Measurements from ENCODE around the gene APBA2.
"Not testable (repeated sequence)": the region's sequence is repeated elsewhere in the genome, so short reads cannot be mapped to it uniquely, and the experiment has no call there.

Gene APBA2

DNA sequence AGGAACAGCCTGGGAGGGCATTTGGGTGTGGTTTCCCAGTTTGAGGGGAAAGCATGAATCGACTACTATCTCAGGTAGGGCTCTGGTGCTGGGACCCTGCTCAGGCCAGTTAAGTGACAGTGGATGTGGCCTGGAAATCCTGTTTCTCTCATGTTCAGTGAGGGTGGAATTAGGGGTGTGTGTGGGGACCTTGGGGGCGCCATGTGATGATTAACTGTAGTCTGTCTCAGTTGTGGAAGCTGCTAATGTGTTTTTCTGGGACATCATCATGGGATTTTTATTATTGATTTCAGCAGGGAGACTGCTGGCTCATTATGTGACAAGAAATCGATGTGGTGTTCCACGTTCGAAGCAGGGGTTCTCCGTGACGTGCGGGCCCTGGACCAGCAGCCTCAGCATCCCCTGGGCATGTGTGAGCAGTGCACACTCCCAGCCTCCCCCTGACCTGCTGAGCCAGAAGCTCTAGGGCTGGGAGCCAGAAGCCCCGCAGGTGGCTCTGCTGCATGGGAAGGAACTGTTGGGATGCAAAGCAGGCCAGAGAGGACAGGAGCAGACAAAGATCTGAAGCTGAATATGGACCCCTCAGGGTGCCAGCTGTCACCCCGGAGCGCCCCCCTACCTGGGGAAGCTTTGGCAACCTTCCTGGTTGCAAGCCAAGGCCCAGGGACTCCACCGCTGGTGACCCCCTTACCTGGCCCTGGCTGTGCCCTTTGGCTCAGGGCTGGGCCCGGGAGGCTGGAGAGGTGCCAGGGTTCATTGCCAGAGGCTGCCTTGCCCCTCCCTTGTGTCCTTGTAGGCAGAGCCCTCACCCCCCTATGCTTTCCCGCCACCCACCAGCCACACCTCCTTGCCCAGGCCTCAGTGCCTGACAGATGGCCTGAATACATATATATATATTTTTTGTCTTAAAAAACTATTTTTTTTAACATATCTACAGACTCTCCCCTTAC lies 149.8 kb downstream of the APBA2 start:
- no peak for DNase-seq (ENCODE audit: low read depth)

DNA sequence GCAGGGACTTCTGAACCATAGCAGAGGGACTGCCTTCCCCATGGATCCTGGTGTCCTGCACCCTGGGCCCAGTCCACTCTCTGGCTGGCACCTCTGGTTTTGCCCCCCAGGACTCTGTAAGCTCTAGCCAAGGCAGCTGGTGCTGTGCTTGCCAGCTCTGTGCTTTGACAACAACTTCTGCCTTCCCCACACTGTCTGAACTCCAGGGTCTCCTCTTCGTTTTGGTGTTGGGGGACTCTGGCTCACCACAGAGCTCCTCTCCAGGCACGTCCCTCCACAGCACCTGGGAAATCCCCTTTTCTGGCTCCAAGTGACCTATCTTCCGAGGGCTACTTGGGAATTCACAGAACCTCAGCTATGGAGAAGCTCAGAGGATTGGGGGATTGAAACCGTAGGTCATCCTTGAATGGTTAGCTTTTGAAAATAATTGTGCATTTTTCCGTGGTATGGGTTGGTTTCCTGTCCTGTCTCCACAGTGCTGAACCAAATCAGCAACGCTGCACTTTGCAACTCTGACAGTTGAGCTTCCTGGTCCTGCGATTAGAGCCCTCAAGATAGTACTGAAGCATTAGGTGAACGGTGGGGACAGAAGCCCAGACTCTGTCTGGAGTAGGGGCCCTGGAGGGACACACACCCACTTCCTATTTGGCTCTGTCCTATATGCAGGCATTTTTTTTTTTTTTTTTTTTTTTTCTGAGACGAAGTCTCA lies 152.4 kb downstream of the APBA2 start:
- DNase-seq (ENCODE audit: low read depth) = no peak

DNA sequence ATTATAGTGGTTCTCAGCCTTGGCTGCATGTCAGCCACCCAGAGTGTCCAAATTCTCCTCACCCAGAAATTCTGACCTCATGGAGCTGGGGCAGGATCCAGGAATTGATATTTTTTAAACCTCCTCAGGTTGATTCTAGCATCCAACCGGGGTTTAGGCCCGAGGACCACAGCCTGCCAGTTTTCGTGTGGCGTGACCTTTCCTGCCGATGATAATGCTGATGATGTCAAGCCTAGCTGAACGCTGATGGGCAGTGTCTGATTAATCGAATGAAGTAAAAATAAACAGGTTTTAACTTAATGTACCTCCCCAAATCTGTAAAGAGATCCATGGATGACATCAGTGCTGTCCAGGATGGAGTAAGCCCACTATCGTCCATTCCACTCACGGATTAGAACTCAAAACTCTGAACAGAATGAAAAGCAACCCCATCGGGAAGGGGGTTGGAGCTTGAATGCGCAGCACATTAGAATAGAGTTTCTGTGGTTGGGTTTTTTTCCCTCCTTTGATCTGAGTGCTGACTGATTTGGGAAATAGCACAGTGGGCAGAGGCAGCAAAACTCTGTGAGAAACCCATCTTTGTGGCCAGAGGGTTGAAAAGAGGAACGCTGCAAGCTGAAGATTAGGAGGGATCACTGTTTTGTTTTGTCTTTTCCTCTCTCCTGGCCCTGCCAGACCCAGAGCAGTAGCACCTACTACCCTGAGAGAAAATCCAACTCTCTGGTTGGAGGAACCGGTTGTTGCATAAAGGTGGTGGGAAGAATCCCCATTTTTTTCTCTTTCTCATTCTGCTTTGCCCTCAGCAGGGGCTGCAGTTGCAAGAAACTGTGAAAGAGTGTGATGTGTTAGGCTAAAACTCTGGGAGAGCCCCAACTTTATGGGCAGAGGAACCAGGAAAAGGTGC lies 153.9 kb downstream of the APBA2 start:
- DNase-seq (ENCODE audit: low read depth) = no peak

DNA sequence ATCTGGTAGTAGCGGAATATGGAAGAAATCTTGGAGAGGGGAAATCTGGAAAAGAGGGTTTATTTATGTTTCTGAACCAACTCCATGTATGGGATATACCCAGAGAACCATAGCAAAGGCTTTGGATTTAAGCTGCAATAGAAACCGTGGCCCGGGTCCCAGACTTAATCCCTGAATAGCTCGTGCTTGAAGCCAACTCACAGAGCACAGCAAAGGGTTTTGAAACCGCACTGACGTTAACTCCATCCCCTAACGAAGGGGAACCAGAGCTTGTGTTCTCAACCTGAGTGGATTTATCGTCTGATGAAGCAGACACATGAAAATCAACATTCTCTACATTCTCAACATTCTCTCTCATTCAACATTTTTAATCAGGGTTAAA lies 154.6 kb downstream of the APBA2 start:
- no peak for DNase-seq (ENCODE audit: low read depth)

DNA sequence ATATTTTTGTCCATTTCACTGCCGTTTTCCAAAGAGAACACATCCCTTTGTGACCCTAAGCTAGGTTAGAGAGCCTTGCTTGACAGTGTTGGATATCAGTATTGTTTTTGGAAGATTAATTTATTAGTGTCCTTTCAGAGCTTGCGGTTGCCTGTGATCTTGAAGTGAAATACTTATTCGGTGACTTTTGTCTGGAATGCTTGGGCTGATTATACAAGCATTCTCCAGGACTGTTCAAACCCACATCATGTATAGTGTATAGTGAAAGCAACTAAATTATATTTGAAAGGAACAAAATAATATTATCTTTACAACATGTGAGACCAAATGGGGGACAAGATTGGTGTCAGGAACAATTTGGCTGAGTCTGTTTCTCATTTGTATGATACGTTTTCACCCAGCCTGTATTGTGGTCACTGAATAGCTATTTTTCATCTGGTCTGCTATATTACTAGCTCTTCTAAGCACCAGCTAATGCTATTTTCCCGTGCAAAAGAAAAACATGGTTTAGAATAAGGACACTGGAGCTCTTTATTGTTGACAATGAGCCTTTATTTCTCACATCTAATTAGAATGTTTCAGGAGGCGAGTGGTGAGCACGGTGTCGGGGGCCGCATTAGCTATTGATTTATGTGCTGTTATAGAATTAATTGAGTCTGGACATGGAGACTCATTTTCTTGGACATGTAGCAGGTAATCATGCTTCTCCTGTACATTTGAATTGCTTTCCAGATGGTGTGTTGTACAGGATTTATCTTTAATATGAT lies 158.1 kb downstream of the APBA2 start:
- DNase-seq (ENCODE audit: low read depth) = no peak

DNA sequence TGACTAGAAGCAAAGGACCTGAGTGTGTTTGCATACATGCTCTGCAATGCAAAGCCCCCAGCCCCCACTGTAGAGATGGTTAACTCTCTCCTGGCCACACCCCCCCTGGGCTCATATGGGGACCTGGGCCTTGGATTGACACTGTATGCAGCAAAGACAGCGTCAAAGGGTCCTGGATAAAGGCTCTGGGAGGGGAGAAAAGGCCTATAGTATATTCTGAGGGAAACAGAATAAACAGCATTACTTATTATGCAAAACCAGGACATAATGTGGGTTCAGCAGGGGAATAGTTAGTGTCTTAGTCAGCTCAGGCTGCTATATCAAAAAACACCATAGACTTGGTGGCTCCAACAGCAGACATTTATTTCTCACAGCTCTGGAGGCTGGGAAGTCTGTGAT lies 158.7 kb downstream of the APBA2 start:
- no peak for DNase-seq (ENCODE audit: low read depth)

DNA sequence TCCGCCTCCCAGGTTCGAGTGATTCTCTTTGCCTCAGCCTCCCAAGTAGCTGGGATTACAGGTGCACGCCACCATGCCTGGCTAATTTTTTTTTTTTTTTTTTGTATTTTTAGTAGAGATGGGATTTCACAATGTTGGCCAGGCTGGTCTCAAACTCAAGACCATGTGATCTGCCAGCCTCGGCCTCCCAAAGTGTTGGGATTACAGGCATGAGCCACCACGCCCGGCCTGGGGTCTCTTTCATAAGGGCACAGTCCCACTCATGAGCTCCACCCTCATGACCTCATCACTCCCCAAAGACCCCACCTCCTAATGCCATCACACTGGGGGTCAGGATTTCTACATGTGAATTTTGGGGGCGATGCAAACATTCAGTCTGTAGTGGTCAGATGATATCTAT lies 159.4 kb downstream of the APBA2 start:
- not testable (repeated sequence) for DNase-seq (ENCODE audit: low read depth)

DNA sequence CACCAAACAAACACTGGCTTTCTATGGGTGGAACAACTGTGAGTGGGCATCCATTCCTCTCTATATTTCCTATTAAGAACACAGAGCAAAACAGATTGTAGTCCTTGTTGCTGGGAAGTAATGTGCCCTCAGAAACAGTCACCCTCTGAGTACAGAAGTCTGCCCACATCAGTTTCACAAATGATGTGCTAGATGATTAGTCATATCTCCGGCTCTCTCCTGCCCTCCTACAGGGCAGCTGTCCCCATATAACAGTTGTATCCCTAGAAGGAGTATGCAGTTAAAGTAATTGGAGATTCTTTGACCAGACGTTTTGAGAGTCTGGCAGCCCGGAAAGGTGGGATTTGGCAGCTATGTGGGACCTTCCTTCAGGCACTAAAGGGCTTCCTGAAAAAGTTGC lies 159.9 kb downstream of the APBA2 start:
- no peak for DNase-seq (ENCODE audit: low read depth)

DNA sequence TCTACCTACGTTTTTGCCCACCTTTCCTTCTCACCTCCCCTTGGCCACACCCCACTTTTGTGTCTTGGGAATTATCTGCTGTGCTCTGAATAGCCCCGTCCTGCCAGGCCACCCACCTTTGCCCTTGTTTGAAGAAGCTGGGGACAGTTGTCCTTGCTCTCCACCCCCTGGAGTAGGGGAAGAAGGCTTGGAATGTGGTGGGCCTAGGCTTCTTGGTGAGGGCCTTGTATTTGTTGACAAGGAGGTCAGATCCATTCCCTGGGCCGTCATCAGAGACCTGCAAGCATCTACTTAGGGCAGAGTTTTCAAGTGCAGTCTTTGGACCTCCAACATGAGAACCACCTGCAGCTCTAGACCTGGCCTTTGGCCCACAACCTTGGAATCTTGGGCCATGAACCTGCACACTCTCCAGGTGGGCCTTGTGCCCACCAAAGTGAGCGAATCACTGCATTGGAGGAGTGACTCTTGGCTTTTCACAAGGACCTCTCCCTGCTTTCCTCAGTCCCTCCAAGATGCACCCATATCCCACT lies 160.6 kb downstream of the APBA2 start:
- no peak for DNase-seq (ENCODE audit: low read depth)

DNA sequence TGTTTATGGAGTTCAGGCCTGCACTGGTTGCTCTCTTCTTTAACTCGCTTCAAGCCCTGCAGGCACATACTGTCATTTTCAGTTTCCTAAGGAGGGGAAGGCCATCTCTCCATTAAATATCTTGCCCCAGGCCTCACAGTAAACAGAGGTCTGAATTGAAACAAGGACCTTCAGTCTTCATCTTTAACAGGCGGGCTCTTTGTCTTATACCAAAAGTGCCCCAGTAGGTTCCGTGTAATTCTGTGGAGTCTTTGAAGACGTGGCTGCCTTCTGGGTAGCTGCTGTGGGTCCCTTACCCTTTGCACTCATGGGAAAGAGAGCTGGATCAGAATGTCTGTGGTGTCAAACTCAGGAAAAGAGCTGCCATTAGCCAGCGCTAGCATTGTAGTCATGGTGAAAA lies 161.2 kb downstream of the APBA2 start:
- no peak for DNase-seq (ENCODE audit: low read depth)

DNA sequence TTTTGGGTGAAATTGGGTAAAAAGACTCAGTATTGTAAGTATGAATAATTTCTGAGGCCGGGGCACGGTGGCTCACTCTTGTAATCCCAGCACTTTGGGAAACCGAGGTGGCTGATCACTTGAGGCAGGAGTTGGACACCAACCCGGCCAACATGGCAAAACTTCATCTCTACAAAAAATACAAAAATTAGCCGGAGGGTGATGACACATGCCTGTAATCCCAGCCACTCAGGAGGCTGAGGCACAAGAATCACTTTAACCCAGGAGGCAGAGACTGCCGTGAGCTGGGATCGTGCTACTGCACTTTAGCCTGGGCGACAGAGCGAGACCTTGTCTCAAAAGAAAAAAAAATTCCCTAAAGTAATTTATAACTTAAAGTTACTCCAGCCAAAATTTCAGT lies 162.2 kb downstream of the APBA2 start:
- no peak for DNase-seq (ENCODE audit: low read depth)

DNA sequence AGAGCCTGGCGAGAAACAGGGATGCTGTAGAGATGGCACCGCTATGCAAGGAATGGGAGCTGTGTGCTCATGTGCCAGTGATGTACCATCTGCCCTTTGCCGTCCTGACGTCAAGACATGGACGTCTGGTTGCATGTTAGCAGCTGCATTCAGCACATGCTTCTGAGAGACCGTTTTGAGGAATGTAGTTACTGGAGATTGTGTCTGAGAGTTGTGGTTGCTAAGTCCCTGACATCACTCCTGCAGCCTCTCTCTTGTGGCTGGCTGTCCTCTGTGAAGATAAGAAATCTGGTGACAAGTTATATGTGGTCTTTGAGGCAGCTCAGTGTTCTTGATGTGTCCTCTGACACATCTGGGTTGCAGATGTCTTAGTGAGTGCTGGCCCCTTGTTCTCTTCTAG lies 165.1 kb downstream of the APBA2 start:
- no peak for DNase-seq (ENCODE audit: low read depth)

DNA sequence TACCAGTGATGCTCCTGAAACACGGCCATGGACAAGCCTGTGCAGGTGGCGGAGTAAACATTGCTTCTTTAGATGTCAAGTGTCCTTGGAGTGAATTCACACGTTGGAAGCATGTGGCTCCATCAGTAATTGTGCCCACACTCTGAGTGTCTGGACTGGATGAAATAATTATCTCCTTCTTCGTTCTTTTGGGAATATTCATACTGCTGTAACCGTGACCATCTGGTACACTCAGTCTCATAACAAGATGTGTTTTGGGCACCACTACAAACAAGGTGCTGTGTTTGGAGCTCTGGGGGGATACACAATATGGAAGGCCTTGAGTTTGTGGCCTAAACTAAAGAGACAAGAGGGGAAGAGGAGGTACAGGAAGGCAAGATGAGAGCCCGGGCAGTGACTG lies 165.6 kb downstream of the APBA2 start:
- DNase-seq (ENCODE audit: low read depth) = no peak

DNA sequence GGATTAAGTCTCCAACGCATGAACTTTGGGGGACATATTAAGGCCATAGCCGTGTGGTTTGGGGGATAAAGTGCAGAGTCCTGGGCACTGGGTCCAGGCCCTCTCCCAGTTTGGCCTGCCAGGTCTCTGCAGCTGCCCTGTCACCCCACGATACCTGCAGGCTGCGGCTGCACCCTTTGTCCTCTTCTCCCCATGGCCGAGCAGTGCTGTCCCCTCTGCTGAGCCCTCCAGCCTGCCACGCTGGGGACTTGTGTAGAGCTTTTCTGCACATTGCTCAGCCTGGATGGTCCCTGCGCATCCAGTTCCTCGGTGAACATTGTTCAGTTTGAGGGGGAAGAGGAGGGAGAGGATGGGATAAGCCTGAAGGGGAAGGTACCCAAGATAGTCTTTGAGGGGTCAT lies 167.2 kb downstream of the APBA2 start:
- no peak for DNase-seq (ENCODE audit: low read depth)

DNA sequence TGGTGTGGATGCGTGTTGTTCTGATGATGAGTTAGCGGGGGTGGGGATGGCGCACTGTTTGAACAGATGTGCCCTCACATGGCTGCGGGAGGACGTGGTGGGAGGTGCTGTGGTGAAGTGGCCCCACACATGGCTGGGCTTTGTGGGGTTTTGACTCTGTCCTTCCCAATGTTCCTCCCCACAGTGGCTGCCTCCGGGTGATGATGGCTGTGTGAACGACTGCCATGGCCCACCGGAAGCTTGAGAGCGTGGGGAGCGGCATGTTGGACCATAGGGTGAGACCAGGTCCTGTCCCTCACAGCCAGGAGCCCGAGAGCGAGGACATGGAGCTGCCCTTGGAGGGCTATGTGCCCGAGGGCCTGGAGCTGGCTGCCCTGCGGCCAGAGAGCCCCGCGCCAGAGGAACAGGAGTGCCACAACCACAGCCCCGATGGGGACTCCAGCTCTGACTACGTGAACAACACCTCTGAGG lies 167.9 kb downstream of the APBA2 start:
- no peak for DNase-seq (ENCODE audit: low read depth)

DNA sequence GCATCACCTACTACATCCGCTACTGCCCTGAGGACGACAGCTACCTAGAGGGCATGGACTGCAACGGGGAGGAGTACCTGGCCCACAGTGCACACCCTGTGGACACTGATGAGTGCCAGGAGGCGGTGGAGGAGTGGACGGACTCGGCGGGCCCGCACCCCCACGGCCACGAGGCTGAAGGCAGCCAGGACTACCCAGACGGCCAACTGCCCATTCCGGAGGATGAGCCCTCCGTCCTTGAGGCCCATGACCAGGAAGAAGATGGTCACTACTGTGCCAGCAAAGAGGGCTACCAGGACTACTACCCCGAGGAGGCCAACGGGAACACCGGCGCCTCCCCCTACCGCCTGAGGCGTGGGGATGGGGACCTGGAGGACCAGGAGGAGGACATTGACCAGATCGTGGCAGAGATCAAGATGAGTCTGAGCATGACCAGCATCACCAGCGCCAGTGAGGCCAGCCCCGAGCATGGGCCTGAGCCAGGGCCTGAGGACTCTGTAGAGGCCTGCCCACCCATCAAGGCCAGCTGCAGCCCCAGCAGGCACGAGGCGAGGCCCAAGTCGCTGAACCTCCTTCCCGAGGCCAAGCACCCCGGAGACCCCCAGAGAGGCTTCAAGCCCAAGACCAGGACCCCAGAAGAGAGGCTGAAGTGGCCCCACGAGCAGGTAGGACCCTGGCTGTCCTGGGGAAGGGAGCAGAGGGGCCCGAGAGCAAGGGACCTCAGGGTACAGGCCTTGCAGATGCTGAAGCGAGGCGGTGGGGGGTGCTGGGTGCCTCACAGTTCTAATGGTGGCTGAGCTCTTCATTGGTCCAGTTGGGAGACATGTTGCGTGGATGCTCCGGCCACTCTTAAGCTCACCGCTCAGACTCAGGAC lies 168.6 kb downstream of the APBA2 start:
- no peak for DNase-seq (ENCODE audit: low read depth)

DNA sequence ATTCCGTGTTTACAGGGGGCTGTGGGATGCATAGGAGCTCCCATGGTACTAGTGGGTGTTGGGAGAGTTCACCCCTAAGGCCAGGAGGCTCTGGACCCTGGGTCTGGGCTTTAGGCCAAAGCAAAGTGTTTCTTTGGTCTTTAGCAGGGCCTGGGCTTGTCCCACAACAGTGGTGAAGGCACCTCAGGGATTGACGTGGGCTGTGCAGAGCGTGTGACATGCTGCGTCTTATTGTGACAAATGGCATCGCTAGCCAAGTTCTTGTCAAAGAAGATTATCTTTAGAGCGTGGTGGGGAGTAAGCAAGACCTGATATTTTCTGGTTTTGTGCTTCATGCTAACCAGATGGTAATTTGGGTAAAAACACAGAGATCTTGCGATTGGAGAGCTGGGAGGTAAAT lies 170.1 kb downstream of the APBA2 start:
- DNase-seq (ENCODE audit: low read depth) = no peak

DNA sequence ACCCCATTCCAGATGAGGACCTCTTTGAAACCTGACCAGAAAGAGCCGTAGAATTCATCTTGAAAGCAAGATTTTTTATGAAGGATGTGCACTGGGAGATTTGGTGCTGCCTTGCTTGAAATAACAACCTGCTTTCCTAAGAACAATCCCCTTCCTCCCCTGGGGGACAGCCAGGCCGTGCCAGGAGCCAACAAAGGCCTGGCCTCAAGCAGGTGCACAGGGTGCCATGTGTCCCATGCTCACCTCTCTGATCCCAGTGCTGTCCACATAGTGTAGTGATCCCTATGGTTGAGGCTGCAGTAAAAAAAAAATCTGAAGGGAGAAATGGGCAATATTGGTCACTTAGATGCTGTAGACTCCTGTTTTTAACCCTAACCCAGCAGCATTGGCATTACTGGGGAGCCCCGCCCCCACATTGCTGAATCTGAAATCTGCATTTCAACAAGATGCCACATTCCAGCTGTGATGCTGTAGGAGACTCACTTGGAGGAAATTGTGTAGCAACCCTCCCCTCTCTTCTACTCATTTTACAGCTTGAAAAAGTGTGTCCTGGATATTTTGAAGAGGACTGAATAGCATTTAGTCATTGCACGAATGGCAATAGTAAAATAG lies 171.2 kb downstream of the APBA2 start:
- DNase-seq (ENCODE audit: low read depth) = no peak

DNA sequence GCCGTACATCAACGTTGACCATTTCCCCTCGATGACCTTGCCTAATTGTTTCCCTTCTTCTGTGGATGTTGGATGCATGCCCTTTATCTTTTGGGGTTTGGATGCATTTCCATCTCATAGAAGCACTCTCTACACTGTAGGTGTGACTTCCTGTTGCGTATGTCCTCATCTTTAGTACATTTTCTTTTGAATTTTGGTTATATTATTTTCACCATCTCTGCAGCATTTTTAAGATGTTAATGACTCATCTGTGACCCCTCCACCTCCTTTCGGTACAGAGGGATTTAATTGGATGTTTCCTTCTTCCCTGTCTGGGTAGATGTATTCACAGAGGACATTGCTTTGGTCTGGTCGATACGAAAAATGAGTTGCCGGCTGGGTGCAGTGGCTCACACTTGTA lies 172.1 kb downstream of the APBA2 start:
- no peak for DNase-seq (ENCODE audit: low read depth)

Data from stimulated activated CD8-positive, alpha-beta memory T cell treated with anti-CD3 and anti-CD28 coated beads, Interleukin-12 subunit alpha, Interleukin-12 subunit beta, amount 100 ng/mL, for 4 hours (primary cell).